ENCODE data around the gene CEP95. TPM values are rescaled to one million over a fixed set of nuclear protein-coding genes. Genes with fewer than 3 reads are reported as not detected.
"Not testable (repeated sequence)": the region's sequence is repeated elsewhere in the genome, so short reads cannot be mapped to it uniquely, and the experiment has no call there.

Gene CEP95
- total RNA-seq, 1 donor from 2014 or later: 71.6 TPM

GRCh38 chr17:64572682-64573154 is 65.9 kb downstream of the CEP95 start:
- no peak for DNase-seq (ENCODE audit: low spot score)

GRCh38 chr17:64573214-64573613 is 66.4 kb downstream of the CEP95 start:
- no peak for DNase-seq (ENCODE audit: low spot score)

- no peak for DNase-seq (ENCODE audit: low spot score)
These were observed 67.9 kb downstream of the CEP95 start for GRCh38 chr17:64574646-64575045.

- no peak for DNase-seq (ENCODE audit: low spot score)
These were observed 68.7 kb downstream of the CEP95 start for GRCh38 chr17:64575431-64575830.

GRCh38 chr17:64577025-64577424 is 70.2 kb downstream of the CEP95 start:
- not testable (repeated sequence) for DNase-seq (ENCODE audit: low spot score)

GRCh38 chr17:64579917-64580316 is 73.1 kb downstream of the CEP95 start:
- no peak for DNase-seq (ENCODE audit: low spot score)

- no peak for DNase-seq (ENCODE audit: low spot score)
These were observed 73.9 kb downstream of the CEP95 start for GRCh38 chr17:64580384-64581315.

- DNase-seq (ENCODE audit: low spot score): no peak
These were observed 76.3 kb downstream of the CEP95 start for GRCh38 chr17:64583038-64583437.

GRCh38 chr17:64585146-64585545 is 78.4 kb downstream of the CEP95 start:
- DNase-seq (ENCODE audit: low spot score): no peak

Other genes with a start within 250 kb of the CEP95 start
- gene TEX2, start 243.7 kb upstream of the CEP95 start, total RNA-seq: 31.6 TPM
- gene PECAM1, start 116.1 kb upstream of the CEP95 start, total RNA-seq: 204 TPM
- gene MILR1, start 57.9 kb upstream of the CEP95 start, total RNA-seq: 11.0 TPM
- gene POLG2, start 9.9 kb upstream of the CEP95 start, total RNA-seq: 27.6 TPM
- gene DDX5, start 688 bp upstream of the CEP95 start, total RNA-seq: 1,008 TPM
- gene SMURF2, start 155.3 kb downstream of the CEP95 start, total RNA-seq: 28.7 TPM

Data from ureter (tissue), 1 donor.